GM18907 (cell line): ENCODE results near the gene MFNG.

Source experiments
- ATAC-seq: cut with Tn5 transposase; IDR thresholded peaks from one replicate; pipeline ENCODE4 v1.9.1; 2021; ENCODE audit warnings: mild to moderate bottlenecking, moderate library complexity; ENCODE audit not compliant: unreplicated experiment

MFNG gene

DNA sequence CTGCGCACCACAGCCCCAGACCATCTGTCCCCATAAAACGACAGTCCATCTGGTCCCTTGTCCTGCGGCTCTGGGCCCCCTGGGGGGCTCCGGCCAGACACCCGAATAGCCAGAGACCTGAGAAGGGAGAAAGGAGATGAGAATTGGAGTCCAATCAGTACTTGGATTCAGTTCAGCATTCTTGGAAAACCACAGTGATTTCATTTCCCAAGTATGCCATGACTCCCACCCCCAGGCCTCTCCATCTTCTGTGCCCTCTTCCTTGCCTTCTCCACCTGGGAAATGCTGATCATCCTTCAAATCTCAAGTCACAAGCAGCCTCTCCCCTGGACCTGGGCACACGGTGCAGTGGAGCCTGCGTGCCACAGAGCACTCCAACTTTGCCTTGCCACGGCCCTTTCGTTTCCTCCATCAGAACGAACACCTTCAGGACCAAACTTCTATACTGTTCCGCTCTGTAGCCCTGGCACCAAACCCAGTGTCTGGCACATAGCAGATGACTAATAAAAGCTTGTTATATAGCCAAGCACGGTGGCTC is 10.9 kb upstream of the MFNG start:
- no peak for ATAC-seq

DNA sequence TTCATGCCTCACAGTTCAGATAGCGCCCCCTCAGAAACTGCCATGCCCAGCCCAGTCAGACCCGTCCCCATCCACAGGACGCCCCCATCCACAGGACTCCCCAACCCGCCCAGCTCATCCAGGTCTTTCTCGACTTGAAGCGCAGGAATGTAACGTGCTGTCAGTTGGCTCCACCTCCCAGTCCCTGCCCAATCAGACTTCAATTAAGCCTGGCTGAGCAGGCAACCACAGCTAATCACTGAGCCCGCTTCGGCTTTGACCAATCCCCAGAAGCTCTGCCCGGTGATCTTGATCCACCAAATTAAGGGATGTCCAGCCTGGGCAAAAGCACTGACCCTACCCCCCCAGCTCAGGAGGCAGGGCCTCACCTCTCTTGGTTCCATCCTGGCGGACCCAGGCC is 10.5 kb upstream of the MFNG start:
- no peak for ATAC-seq

DNA sequence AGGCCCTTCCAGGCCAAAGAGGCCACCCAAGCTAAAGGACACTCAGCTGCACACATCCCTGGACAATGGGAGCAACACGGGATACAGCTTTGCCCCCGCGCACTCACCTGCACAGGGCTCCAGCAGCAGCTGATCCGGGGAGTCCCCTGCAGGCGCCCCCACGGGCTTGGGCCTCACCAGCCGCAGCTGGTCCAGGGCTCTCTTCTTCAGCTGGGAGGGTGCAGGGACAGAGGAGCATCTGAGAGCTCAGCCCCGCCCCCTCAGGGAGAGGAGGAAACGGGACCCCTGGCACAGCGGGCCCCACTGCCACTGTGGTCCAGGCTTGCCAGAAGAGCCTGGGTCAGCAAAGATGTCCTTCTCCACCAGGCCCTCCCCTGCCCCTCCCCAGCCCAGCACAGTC is 7.8 kb upstream of the MFNG start:
- no peak for ATAC-seq

DNA sequence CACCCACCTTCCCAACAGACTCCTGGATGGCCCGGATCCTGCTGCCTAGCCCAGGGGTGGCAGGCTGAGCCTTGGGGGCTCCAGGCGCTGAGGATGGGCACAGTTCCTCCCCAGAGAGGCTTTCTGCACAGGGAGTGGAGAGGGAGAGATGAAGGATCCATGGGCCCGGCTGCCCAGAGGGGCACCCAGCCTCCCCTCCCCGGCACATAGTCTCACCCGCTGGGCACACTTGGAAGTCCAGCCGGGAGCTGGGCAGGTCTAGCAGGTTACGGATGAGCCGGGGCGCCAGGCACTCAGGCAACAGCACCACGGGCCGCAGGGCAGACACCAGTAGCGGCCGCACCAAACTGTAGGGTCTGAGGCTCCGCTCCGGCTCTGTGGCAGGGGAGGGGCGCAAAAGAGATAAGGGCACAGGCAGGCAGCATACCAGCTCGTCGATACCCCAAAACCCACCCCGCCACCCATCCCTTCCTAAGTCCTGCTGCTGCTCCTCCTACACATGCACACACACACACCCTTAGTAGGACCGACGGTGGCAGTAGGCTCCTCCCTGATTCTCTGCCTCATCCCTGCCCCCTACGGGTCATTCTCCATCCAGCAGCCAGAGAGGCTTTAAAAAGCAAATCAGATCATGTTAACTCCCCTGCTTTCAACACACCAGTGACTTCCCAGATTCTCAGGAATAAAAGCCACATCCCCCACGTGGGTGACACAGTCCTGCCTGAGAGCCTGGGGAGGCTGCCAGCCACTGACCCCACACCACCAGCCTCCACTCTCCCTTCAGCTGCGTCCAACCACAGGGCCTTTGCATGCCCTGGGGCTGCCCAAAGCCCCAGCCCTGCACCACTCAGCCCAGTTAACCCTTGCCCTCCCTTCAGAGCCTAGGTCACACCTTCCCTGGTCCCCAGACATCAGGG is 6.5 kb upstream of the MFNG start:
- ATAC-seq, result no peak

DNA sequence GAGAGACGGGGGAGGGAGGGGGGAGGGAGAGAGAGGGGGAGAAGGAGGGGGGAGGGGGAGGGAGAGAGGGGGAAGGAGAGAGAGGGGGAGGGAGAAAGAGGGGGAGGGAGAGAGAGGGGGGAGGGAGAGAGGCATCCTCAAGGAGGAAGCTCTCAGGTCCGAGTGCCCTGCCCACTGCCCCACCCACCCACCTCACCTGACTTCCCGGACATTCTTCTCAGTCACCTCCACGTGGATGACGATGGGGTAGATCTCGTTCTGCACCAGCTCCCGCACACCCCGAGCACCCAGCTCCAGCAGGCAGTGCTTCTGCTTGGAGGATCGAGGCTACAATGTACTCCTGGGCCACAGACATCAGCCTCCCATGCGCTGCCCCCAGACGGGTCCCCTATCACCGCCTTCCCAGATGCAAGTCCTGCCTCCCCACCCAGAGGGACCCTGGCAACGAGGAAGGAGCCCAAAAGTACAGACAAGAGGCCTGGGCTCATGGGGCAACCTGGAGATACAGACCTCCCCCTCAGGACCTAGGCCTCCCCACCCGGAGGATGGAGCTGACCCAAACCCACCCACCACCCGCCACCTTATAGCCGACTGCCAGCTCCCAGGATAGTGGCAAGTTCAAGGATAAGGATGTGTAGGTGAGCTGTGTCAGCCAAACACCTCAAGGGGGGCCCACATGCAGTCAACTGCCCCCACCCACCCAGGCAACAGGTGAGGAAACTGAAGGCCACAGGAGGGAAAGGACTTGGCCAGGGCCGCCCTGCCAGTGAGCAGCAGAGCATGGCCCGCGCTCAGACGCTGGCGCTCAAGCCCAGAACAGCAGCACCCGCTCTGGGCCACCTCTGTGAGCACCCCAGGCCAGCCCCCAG is 5.6 kb upstream of the MFNG start:
- no peak for ATAC-seq

DNA sequence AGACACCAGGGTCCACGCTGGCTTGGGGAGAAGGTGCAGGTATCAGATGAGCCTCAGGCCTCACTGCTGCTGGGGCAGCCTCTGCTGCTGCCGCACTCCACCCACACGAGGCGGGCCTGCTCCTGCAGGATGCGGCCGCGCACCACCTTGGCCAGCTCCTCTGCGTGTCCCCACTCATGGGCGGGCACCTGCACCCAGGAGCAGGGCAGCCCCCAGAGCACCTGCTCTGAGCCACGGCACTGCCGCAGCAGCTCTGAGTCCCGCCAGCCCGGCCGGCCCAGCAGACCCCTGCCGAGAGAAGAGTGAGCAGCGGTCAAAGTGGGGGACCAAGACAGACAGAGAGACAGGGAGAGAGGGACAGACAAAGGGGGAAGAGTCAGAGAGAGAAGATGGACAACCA is 4.9 kb upstream of the MFNG start:
- no peak for ATAC-seq

DNA sequence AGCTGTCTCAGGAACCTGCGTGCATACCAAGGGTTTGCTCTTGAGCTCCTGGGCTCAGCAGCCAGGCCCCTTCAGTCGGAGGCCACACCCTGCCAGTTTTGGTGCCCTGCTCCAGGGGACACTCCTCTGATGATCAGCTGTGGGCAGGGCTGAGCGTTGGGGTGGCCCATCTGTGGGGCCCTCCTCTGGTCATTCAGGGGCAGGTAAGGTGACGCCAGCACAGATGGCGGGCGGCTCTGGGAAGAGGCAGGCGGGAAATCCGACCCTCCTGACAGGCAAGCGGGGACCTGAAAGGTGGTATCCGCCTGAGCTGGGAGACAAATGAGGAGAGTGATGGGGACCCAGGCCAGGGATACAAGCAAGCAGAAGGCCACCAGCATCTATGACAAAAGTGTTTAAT is 3.8 kb upstream of the MFNG start:
- ATAC-seq, result no peak

DNA sequence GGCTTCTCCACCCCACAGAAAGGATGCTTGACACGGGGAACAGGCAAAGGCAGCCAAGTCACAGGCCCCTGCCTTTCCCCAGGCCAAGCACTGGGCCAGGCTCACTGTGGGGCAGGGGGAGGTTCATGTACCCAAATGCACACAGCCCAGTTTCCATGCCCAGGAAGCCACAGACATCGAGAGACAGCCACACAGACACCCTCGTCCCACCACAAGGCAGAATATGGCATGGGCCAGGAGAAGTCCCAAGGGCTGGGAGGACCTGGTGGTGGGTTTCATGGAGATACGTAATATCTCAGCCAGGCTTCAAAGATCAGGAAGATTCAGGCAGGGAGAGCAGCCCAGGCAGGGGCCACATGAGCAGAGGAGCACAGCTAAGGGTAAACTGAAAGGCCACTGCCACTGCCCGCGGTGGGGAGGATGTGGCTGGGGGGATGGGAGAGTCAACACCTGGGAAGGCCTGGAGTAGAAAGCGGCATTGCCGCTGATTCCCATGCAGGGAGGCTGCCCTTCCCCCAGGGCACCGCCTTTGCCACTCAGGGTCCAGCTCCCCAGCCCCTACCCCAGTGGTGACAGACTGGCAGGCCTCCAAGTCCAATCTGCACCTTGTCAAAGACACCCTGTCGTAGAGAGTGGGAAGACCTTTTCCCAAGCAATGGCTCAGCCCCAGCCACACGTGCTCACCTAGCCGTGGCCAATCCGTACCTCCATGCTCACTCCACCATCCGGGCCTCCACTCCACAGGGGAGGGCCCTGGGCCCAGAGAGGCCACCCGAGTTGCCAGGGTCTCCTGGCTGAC is 2.4 kb upstream of the MFNG start:
- no peak for ATAC-seq

DNA sequence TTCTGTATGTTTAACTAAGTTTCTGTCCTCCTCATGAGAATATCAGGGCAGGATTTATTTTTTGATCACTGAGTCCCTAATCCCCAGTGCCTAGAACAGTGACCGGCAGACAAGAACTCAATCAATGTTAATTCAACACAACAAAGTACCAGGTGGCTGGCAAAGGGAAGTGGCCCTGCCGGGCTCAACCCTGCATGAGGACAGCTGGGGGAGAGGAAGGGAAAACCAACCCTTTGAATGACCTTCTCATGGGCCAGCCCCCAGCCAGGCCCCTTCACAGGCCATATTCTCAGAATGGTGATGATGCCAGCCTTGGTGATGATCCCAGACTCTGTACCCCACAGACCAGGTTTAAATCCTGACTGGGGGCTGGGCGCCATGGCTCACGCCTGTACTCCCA is 1.4 kb upstream of the MFNG start:
- no peak for ATAC-seq

DNA sequence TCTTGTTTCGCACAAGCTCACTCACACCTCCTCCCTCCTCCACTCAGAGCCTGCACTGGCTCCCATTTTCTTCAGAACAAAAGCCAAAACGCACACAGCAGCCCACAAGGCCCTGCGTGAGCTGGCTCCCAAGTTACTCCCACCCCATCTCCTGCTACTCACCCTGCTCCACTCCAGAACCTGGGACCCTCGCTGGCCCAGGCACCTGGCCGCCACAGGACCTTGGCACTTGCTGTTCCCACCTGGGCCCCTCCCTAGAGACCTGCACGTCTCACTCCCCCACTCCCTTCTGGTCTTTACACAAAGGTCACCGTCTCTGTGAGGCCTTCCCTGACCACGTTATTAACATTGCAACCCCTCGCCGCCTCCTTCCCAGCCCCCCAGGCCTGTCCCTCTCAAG is 945 bp upstream of the MFNG start:
- ATAC-seq, result no peak

DNA sequence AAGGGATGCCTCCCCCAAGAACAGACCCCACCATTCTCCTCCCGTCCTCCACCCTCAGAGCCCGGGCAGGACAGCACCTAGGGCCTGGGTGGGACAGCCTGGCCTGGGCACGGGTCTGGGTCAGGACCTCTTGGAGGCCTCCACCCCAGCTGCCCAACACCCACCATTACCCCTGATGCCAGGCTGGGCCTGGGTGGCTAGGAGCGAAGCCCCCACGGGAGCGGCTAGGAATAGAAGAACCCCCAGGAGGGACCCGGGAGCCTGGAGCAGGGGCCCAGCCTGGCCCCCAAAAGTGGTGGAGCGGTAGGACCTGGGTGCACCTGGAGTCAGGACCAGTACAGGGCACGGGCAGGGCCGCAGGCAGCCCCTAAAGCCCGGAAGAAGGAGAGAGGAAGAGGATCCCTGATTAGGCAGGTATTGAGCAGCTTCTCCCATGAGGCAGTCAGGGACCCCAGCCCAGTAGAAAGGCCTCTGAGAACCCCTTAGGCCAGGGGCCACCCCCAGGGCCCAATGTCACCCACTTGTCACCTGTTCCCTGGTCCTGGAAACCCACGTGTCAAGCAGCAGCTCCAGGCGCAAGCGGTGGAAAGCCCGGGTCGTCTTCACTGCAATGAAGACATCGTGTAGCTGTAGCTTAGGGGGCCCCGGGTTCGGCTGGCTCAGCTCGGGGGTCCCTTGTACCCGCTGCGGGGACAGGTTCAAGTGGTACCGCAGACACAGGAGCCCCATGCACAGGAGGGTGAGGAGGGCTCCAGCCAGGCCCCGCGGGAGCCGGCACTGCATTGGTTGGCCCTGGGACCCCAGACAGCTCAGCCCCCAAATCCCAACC is 575 bp downstream of the MFNG start:
- ATAC-seq, result peak; percentile 10

DNA sequence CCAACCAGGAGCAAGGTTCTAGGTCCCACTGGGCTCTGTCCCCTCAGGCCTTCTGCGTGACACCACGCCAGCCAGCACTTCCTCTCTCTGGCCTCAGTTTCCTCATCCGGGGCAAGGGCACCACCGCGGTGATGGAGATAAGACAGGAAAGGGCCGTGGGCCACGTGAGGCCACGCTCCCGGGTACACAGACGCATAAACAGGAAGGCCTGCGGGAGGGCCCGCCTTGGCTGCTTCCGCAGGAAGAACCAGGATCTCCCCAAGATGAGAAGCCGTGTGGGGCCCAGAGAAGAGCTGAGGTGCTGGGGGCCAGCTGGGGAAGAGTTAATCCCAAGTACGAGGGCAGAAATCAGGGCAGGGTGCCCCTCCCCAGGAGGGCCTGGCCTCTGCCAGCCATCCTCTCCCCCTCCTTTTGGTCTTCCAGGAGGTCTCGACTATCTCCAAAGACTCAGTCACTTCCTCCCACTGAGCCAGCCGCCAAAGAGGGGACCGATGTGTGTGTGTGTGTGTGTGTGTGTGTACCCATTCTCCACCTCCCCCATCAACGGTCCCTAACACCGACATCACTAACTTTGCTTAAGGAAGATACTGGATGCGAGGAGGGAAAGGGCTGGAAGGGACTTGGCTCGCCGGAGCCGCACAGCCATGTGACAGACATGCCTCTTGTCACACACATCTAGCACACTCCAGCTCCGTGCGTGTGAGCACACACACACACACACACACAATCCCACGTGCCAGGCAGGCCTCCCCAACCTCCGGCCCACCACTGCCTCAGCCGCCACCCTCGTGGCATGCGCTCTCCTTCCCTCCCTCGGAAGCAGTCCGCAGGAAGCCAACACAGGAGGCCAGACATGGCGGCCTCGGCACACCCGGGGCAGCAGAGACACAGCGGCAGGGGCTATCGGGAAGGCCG is 1.4 kb downstream of the MFNG start:
- ATAC-seq, result peak; percentile 22

DNA sequence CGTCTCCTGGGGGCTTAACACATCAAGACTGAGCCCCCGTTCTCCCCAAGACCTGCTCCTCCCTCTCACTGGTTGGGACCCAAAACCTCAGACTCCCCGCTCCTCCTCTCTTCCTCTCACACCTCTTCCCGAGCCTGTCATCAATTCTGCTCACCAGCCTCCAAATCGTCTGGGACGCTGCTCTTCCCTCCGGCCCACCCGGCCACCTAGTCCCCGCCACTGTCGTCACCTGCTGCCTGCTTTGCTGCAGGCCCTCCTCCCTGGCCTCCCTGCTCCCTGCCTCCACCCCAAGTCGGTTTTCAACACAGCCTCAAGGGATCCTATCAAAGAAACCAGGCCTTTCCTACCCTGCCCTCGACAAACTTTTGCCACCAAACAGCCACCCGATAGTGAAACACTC is 3.1 kb downstream of the MFNG start:
- ATAC-seq, result no peak

DNA sequence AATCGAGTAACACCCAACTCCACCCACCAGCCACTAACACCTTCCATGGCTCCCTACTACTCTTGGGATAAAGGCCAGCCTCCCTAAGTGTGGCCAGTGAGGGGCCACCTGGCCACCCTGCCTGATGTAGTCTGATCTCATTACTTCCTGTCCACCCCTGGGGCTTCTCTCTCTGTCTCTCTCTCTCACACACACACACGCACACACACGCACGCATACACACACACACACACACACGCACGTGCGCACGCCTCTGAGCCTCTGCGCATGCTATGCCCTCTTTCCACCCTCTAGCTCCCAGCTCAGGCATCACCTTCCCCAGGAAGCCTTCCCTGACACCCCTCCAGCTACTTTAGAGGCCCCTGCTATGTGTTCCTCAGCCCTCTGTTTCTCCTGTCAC is 3.9 kb downstream of the MFNG start:
- no peak for ATAC-seq

DNA sequence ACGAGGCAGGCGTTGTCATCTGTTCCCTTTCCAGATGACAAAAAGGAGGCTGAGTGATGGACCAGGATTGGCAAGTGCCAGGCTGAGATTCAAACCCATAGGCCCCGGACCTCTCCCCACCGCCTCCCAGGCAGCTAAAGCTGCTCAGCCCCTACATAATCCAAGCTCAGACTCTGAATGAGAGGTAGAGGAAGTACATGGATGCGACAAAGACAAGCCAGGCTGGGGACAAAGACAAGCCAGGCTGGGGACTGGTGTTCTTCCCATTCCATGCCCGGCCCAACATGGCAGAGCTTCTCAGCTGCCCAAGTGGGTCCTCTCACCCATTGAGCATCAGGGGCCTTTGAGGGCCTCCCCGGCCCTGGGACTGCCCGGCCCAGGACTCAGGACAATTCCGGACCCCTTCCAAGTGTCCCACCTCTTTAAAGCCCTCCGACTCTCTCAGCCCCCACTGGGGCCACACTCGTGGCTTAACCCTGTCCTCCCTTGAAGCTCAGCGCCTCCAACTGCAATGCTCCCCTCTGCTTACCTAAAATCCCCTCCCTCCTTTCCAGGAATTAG is 4.8 kb downstream of the MFNG start:
- ATAC-seq, result no peak

DNA sequence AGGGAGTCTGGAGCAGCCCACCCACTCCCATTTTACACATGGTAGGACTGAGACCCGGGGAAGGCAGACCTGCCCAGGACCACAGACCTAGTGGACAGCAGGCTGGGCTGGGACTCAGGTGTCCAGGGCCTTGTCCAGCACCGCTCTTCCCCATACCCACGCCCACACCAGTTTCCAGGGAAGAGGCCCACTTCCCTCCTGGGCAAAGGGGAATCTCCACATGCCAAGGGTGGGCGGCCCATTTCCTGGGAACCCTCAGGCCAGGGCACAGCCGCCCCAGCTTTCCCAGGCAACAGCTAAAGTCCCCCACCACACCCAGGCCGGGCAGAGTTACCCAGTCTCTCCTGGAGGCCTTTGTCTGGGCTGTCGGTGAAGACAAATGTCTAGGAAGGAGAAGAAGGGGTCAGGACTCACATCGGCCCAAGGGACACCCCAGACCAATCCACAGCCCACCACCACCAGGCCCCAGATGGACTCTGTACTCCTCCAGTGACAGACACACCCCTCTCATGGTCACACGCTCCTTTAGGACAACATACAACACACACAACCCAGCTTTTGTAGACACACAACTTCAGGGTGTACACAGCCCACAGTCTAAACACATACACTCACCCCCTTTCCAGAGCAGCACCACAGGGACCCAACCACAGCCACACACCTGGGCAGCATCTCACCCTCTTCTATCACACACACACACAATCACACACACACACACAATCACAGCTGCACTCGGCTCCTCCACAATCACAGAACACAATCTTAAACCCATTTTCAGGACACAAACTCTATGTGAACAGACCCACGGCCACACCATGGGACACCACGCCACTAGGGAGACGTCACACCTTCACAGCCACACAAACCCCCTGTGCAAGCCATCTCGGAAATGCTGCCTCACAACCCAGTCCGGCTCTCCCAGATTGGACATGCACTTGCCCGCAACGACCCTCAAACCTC is 5.5 kb downstream of the MFNG start:
- ATAC-seq, result no peak

DNA sequence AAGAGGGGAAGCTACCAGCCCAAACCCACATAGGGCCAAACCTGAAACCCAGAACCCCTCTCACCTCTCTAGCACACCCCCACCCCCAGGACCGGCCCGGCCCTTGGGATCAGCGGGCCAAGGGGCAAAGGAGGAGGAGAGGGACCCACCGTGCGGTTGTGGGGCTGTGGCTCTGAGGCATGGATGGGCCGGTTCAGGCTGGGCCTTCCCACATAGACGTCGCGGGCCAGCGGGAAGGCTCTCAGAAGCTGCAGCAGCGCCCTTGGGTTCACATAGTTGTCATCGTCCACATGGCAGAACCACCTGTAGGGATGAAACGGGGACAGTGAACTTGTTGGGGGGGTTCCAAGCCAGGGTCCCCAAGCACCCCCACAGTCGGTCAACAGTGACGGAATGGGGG is 7.0 kb downstream of the MFNG start:
- no peak for ATAC-seq
